H9 (cell line): ENCODE data around the gene NPM3. TPM values are rescaled to one million over a fixed set of nuclear protein-coding genes. Genes with fewer than 3 reads are reported as not detected.

Experiments used
- DNase-seq: peaks from one replicate; pipeline ENCODE4 v3.0.0-alpha.2; 2017
- H2AFZ ChIP-seq: one replicate; pipeline ENCODE4 v1.6.1; 2013; ENCODE audit warnings: mild to moderate bottlenecking, low read length, control low read depth, moderate library complexity
- H2AK5ac ChIP-seq: 2 replicates; pipeline ENCODE4 v1.6.1; 2013; ENCODE audit warnings: low read length, control low read depth, mixed read lengths; ENCODE audit not compliant: insufficient read length
- H2BK120ac ChIP-seq: one replicate; pipeline ENCODE4 v1.6.1; 2013; ENCODE audit warnings: low read depth, mild to moderate bottlenecking, low read length, control low read depth, inconsistent platforms; ENCODE audit not compliant: poor library complexity, severe bottlenecking
- H2BK12ac ChIP-seq: 2 replicates; pipeline ENCODE4 v1.6.1; 2013; ENCODE audit warnings: low read length, control low read depth, mixed read lengths, low read depth; ENCODE audit not compliant: insufficient read length
- H2BK15ac ChIP-seq: 2 replicates; pipeline ENCODE4 v1.6.1; 2013; ENCODE audit warnings: low read depth, low read length, control low read depth
- H2BK20ac ChIP-seq: one replicate; pipeline ENCODE4 v1.6.1; 2013; ENCODE audit warnings: low read depth, mild to moderate bottlenecking, low read length, control low read depth, inconsistent platforms; ENCODE audit not compliant: poor library complexity, severe bottlenecking
- H2BK5ac ChIP-seq: 2 replicates; pipeline ENCODE4 v1.6.1; 2013; ENCODE audit warnings: low read length, control low read depth, mixed read lengths; ENCODE audit not compliant: insufficient read length
- H3K14ac ChIP-seq: 2 replicates; pipeline ENCODE4 v1.6.1; 2013; ENCODE audit warnings: low read length, control low read depth; ENCODE audit not compliant: insufficient read depth
- H3K18ac ChIP-seq: 2 replicates; pipeline ENCODE4 v1.6.1; 2013; ENCODE audit warnings: low read depth, mild to moderate bottlenecking, mixed read lengths, low read length, control low read depth; ENCODE audit not compliant: insufficient read length
- H3K23ac ChIP-seq: 2 replicates; pipeline ENCODE4 v1.6.1; 2013; ENCODE audit warnings: low read length, control low read depth, mixed read lengths, low read depth; ENCODE audit not compliant: insufficient read length
- H3K23me2 ChIP-seq: 2 replicates; pipeline ENCODE4 v1.6.1; 2013; ENCODE audit warnings: low read depth, mild to moderate bottlenecking, mixed read lengths, low read length, control low read depth; ENCODE audit not compliant: insufficient read length, poor library complexity, severe bottlenecking
- H3K27ac ChIP-seq: 2 replicates; pipeline ENCODE4 v1.5.1; 2013; ENCODE audit warnings: low read length, control low read depth, mixed read lengths, low read depth; ENCODE audit not compliant: insufficient read length
- H3K27me3 ChIP-seq: 2 replicates; pipeline ENCODE4 v1.6.1; 2013; ENCODE audit warnings: low read length, control low read depth, inconsistent platforms; ENCODE audit not compliant: insufficient read depth
- H3K4ac ChIP-seq: 2 replicates; pipeline ENCODE4 v1.6.1; 2013; ENCODE audit warnings: low read depth, mild to moderate bottlenecking, control low read depth, inconsistent platforms, low read length, moderate library complexity
- H3K4me1 ChIP-seq: 2 replicates; pipeline ENCODE4 v1.6.1; 2013; ENCODE audit warnings: low read length, control low read depth, inconsistent platforms; ENCODE audit not compliant: insufficient read depth
- H3K4me2 ChIP-seq: 2 replicates; pipeline ENCODE4 v1.6.1; 2013; ENCODE audit warnings: low read length, control low read depth, mixed read lengths; ENCODE audit not compliant: insufficient read length, insufficient read depth
- H3K56ac ChIP-seq: 2 replicates; pipeline ENCODE4 v1.6.1; 2013; ENCODE audit warnings: low read depth, mild to moderate bottlenecking, mixed read lengths, low read length, control low read depth; ENCODE audit not compliant: insufficient read length
- H3K79me1 ChIP-seq: 2 replicates; pipeline ENCODE4 v1.6.1; 2013; ENCODE audit warnings: low read depth, mild to moderate bottlenecking, moderate library complexity, low read length, control low read depth, inconsistent platforms; ENCODE audit not compliant: insufficient read depth, poor library complexity, severe bottlenecking
- H3K79me2 ChIP-seq: 2 replicates; pipeline ENCODE4 v1.6.1; 2013; ENCODE audit warnings: low read length, control low read depth, inconsistent platforms; ENCODE audit not compliant: insufficient read depth
- H3K9ac ChIP-seq: 2 replicates; pipeline ENCODE4 v1.6.1; 2013; ENCODE audit warnings: low read length, control low read depth, mixed read lengths; ENCODE audit not compliant: insufficient read length; ENCODE audit errors: extremely low read depth
- H3K9me3 ChIP-seq: one replicate; pipeline ENCODE4 v1.6.1; 2013; ENCODE audit warnings: low read depth, low read length, inconsistent platforms; ENCODE audit not compliant: control insufficient read depth
- H3T11ph ChIP-seq: one replicate; pipeline ENCODE4 v1.6.1; 2013; ENCODE audit warnings: mild to moderate bottlenecking, low read length, control low read depth, inconsistent platforms
- H4K20me1 ChIP-seq: one replicate; pipeline ENCODE4 v1.6.1; 2013; ENCODE audit not compliant: control insufficient read depth, insufficient read length, insufficient read depth
- H4K5ac ChIP-seq: 2 replicates; pipeline ENCODE4 v1.6.1; 2013; ENCODE audit warnings: low read depth, mild to moderate bottlenecking, mixed read lengths, low read length, control low read depth; ENCODE audit not compliant: insufficient read length
- H4K8ac ChIP-seq: replicated peaks from 2 replicates; pipeline ENCODE4 v1.6.1; 2013; ENCODE audit warnings: low read length, control low read depth, mixed read lengths, low read depth; ENCODE audit not compliant: insufficient read length
- H4K91ac ChIP-seq: 2 replicates; pipeline ENCODE4 v1.6.1; 2013; ENCODE audit warnings: low read depth, mild to moderate bottlenecking, moderate library complexity, mixed read lengths, low read length, control low read depth; ENCODE audit not compliant: insufficient read length
- H3K27ac Mint-ChIP-seq, 3 experiments: 2 replicates in 2 of 3; 3 replicates in 1 of 3; pipeline ENCODE4 v1.8.0; 2020 to 2021; ENCODE audit warnings: mixed read lengths in 3 of 3, mild to moderate bottlenecking in 1 of 3, moderate library complexity in 1 of 3
- H3K27me3 Mint-ChIP-seq: 2 replicates; pipeline ENCODE4 v1.8.0; 2021; ENCODE audit warnings: low read depth, mild to moderate bottlenecking, moderate library complexity, mixed read lengths
- H3K36me3 Mint-ChIP-seq, 3 experiments: 2 replicates in 2 of 3; 3 replicates in 1 of 3; pipeline ENCODE4 v1.8.0; 2020 to 2021; ENCODE audit warnings: low read depth in 3 of 3, mixed read lengths in 3 of 3; ENCODE audit not compliant: insufficient read depth in 1 of 3
- H3K4me1 Mint-ChIP-seq, 2 experiments: 2 replicates each; pipeline ENCODE4 v1.8.0; 2020; ENCODE audit warnings: mixed read lengths in 2 of 2
- H3K4me3 Mint-ChIP-seq, 2 experiments: 2 replicates in 1 of 2; 3 replicates in 1 of 2; pipeline ENCODE4 v1.8.0; 2020 to 2021; ENCODE audit warnings: mild to moderate bottlenecking in 2 of 2, mixed read lengths in 2 of 2, moderate library complexity in 1 of 2
- H3K9me3 Mint-ChIP-seq, 2 experiments: 2 replicates in 1 of 2; 3 replicates in 1 of 2; pipeline ENCODE4 v1.8.0; 2020; ENCODE audit warnings: mild to moderate bottlenecking in 2 of 2, mixed read lengths in 2 of 2, moderate library complexity in 1 of 2
- WGBS: extraction: QIAGEN DNeasy Blood & Tissue Kit; methylation state at CpG from one replicate; pipeline ENCODE4 v1.1.7; 2013; ENCODE audit warnings: missing lambda C conversion rate, low lambda C conversion rate, mixed read lengths; ENCODE audit not compliant: insufficient read length; ENCODE audit errors: extremely low coverage; 5-methylcytosine and 5-hydroxymethylcytosine counted together
- total RNA-seq: library from RNA; stranded (reverse); gene quantifications from 2 replicates; pipeline ENCODE4 v1.2.1, GENCODE V29; 2021
- TF ChIP-seq, protein P1 (sequence below): fragments of 200-600 bp; sonication (generic); conservative IDR thresholded peaks from 3 replicates; pipeline ENCODE4 v1.8.0; 2021; ENCODE audit warnings: antibody characterized with exemption, mild to moderate bottlenecking

NPM3 gene
- total RNA-seq, 1 experiment from 2014 or later = 133 TPM

DNA sequence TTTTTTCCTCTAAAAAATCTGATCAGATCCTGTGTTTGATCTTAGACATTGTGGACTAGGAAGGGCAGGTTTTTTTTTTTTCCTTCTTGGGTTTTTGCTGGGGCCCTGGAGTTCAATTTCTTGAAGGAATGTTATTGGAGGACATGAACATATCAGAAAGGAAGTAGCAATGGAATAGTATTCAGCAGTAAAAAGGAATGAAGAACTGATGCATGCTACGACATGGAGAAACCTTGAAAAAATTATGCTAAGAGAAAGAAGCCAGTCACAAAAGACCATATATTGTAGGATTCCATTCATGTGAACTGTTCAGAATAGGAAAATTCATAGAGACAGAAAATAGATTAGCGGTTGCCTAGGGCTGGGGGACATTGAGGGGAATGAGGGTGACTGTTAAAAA, 41.3 kb downstream of the NPM3 start:
- WGBS = no CpG with 5 or more reads among the region's 2 CpGs
- Histone ChIP-seq H3K14ac (no peak overlapping the region), H3K27ac (no peak overlapping the region), H3K9me3 (no peaks in the 10 kb centered on the region), H4K91ac (no peak overlapping the region), H2BK120ac (no peak overlapping the region), H3K4me2 (no peak overlapping the region), H3K79me2 (no peaks in the 10 kb centered on the region), H4K20me1 (no peaks in the 10 kb centered on the region), H4K5ac (no peak overlapping the region), H2BK15ac (no peak overlapping the region), H3K9ac (no peak overlapping the region), H3K18ac (no peak overlapping the region), H3K4ac (no peak overlapping the region), H3T11ph (no peak overlapping the region), H2AFZ (no peak overlapping the region), H2AK5ac (no peak overlapping the region), H3K4me1 (no peaks in the 10 kb centered on the region), H3K27me3 (no peaks in the 10 kb centered on the region; the same call in 1 of the 2 replicates), H3K23me2 (no peaks in the 10 kb centered on the region), H3K79me1 (no peaks in the 10 kb centered on the region), H3K56ac (no peak overlapping the region), H2BK12ac (no peak overlapping the region), H2BK20ac (no peak overlapping the region), H3K23ac (no peak overlapping the region), H2BK5ac (no peak overlapping the region), H4K8ac (no peak overlapping the region)
- Mint-ChIP-seq H3K27ac (no peak overlapping the region), H3K36me3 (no peaks in the 10 kb centered on the region), H3K4me3 (no peak overlapping the region), H3K4me1 (peaks cover 0 to 3% of the 10 kb centered on the region in 2 experiments; a peak in 1 of 4 replicates), H3K9me3 (no peaks in the 10 kb centered on the region), H3K27me3 (peaks cover 1% of the 10 kb centered on the region)
- no peak for DNase-seq
- TF ChIP-seq, protein P1, sequence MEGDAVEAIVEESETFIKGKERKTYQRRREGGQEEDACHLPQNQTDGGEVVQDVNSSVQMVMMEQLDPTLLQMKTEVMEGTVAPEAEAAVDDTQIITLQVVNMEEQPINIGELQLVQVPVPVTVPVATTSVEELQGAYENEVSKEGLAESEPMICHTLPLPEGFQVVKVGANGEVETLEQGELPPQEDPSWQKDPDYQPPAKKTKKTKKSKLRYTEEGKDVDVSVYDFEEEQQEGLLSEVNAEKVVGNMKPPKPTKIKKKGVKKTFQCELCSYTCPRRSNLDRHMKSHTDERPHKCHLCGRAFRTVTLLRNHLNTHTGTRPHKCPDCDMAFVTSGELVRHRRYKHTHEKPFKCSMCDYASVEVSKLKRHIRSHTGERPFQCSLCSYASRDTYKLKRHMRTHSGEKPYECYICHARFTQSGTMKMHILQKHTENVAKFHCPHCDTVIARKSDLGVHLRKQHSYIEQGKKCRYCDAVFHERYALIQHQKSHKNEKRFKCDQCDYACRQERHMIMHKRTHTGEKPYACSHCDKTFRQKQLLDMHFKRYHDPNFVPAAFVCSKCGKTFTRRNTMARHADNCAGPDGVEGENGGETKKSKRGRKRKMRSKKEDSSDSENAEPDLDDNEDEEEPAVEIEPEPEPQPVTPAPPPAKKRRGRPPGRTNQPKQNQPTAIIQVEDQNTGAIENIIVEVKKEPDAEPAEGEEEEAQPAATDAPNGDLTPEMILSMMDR = no peak
